Tongue (tissue), 2 donors: ENCODE data around the gene FUT8. TPM values are rescaled to one million over a fixed set of nuclear protein-coding genes. Genes with fewer than 3 reads are reported as not detected.
A peak's percentile ranks its signal among the peaks of the same experiment; 100 is the strongest.

Experiments
- DNase-seq: peaks from one replicate; pipeline ENCODE4 v3.0.0-alpha.2; 2015
- total RNA-seq: library from RNA; depleted of rRNA; stranded (reverse); fragments of >200 nt; gene quantifications from one replicate; pipeline ENCODE4 v1.2.3, GENCODE V29; 2014

Gene FUT8
- 45.1 TPM for total RNA-seq

- peak; percentile 97 for DNase-seq
These were observed at the start of gene FUT8 for GRCh38 chr14:65412032-65412846. FUT8 (plus strand) TSS chr14:65412730; CDS start chr14:65561564, 148,834 bp downstream.

- DNase-seq: no peak
These were observed 45.5 kb upstream of the FUT8 start for GRCh38 chr14:65366802-65367565.

- no peak for DNase-seq
These were observed 43.0 kb upstream of the FUT8 start for GRCh38 chr14:65369560-65369959.

DNA sequence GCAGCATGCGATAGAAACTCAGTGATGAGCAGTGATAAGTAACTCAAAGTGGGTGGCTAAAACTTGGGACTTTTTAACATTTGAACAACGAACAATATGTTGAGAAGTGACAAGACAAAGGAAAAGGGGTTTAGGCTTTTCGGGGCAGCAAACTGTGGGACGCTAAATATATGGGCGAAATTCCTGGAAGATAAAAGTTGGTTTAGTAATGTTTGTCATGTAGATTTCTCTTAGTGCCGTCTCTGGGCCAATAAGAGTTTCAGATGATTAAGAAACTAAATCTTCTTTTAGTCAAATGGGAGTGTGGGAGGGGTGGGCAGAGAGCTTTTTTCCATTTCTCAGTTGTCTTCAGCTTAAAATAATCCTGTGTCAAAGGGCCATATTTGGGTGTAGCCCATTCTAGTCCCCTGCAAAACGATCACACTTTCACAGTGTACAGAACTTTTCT is 41.7 kb upstream of the FUT8 start:
- DNase-seq: no peak

DNA sequence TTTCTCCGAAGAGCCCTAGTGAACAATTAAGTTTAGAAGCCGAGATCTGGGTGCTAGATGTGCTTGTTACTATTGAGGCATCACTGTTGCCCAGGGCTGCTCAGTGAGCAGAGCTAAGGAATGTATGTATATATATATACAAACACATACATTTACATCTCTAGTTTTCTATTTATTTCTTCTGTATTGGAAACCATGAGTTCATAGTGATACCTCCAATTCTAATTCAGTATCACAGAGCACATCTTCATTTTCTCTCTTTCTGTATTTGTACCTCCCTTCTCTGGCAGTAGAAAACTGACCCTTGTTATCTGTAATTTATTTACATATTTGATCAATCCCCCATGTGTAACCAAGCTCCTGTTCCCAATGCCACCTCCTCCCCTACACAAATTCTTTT is 40.7 kb upstream of the FUT8 start:
- no peak for DNase-seq

DNA sequence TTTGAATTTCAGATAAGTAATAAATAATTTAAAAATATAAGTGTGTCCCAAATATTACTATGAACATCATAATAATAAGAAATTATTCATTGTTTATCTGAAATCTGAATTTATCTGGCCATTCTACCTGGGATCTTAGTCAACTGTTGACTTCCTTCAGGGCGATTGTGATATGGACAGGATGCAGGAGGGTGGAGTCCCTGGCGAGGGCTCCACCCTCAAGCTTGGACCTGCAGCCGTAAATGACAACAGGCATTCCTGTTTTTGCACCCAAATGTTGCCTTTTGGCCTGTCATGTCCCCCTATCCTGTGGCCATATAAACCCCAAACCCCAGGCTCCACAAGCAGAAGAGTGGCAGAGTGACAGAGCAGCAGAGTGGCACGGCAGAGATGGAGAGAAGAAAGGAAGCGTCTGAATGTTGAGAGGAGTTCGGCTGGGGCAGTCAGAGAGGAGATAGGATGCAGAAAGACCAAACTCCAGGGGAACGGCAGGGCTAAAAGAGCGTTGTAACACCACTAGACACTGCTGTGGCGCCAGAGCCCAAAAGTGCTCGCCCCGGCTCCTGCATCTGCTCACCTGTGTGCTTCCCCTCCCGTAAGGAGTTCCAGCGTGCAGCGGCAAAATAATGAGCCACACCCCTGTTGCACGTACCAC is 39.4 kb upstream of the FUT8 start:
- DNase-seq: no peak

GRCh38 chr14:65373671-65374039 is 38.9 kb upstream of the FUT8 start:
- DNase-seq: peak; percentile 58

- DNase-seq: no peak
These were observed 35.0 kb upstream of the FUT8 start for GRCh38 chr14:65377576-65377975.

DNA sequence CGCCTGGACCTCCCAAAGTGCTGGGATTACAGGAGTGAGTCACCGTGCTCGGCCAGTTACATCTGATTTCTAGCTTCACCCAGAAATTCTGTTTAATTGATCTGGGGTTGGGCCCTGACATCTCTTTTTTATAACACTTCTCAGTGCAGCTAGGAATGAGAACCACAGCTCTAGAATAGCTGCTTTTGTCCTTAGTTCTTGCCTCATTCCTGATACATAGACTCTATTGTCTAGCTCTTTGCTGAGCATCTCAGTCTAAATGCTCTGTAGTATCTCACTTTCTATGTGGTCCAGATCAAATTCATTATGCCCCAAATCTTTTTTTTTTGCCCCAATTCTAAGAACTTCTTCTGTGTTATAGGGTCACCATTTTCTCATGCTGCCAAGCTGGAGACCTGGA is 29.9 kb upstream of the FUT8 start:
- DNase-seq: no peak

DNA sequence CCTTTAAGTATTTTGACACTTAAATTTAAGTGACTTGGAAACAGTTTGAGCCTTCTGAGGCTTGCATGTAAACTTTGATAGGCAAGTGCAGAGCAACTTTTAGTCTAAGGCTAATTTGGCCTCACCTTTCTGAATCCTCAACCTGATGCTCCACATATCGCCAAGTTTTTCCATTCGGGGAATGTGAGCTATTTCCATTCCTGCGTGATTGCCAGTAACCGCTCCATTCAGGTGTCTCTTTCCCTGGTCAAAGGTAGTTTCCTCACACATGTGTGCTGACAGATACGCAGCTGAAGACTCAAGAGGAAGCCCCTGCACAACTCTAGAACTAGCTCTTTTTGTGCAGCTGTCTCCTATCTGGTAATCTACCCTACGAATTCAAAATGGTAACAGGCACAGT is 25.4 kb upstream of the FUT8 start:
- no peak for DNase-seq

DNA sequence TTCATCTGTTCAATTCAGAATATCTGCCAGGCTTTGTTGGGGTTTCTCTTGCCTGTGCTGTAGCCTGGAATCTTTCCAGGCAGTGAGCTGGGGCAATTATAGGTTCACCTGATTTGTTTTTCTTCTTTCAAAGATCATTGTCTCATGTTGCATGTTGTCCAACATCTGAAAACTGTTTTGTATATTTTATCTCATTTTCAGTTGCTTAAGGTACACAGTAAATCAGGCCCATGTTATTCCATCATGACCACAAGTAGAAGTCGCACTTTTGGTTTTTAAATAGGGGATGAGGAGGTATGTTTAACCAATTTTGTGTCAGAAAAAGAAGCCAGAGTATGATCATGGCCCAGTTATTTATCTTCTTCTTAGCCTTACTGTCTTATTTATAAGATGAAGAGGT is 24.9 kb upstream of the FUT8 start:
- DNase-seq: no peak

DNA sequence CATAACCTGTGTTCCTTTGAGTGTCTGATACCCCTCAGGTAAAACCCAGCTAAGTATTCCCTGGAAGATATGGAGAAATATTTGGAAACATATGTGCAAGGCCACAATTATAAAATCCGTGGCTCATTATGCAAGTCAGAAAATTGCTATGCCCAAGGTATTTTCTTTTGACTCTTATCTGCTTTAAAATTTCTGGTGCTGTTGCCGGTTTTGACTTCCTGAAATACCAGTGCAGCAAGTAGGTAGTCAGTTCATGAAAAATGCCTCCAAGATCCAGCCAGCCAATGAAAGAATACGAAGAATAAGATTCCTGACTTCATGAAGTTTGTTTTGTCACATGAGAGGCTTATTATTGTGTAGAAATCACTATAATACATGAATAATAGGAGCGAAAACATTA is 20.2 kb upstream of the FUT8 start:
- no peak for DNase-seq

- no peak for DNase-seq
These were observed 16.2 kb upstream of the FUT8 start for GRCh38 chr14:65396082-65396910.

GRCh38 chr14:65403231-65403630 is 9.3 kb upstream of the FUT8 start:
- DNase-seq: no peak

- DNase-seq: no peak
These were observed 4.4 kb upstream of the FUT8 start for GRCh38 chr14:65408113-65408512.

DNA sequence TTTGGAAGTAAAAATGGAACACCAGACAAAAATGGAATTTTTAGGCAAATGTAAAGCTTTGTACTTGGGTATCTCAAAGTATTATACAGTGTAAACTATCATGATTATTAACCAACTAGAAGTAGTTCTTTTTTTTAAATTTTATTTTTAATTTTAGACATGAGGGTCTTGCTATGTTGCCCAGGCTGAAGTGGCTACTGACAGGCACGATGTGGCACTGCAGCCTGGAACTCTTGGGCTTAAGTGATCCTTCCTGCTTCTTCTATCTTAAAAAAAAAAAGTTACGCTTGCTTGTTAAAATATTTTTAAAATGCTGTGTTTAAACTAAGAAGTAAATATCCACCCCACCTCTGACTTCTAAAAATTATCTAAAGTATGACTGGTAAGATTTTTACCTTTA is 1.9 kb upstream of the FUT8 start:
- DNase-seq: no peak

DNA sequence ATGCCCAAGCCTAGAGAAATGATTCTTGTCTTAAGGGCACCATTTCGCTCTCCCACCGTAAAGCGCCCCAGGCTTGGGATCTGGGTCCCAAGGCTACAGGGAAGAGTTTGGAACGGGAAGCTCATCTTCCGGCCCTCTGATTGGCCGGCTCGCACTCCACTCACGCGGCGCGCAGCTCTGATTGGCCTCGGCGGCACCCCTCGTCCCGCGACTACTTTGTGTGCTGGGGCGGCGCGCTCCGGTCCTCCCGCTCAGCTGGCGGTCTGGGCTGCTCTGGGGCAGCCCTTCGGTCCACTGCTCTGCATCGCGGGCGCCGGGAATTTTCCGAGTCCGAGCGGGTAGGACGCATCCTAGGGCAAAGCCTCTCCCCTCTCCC is 886 bp upstream of the FUT8 start:
- peak; percentile 97 for DNase-seq

DNA sequence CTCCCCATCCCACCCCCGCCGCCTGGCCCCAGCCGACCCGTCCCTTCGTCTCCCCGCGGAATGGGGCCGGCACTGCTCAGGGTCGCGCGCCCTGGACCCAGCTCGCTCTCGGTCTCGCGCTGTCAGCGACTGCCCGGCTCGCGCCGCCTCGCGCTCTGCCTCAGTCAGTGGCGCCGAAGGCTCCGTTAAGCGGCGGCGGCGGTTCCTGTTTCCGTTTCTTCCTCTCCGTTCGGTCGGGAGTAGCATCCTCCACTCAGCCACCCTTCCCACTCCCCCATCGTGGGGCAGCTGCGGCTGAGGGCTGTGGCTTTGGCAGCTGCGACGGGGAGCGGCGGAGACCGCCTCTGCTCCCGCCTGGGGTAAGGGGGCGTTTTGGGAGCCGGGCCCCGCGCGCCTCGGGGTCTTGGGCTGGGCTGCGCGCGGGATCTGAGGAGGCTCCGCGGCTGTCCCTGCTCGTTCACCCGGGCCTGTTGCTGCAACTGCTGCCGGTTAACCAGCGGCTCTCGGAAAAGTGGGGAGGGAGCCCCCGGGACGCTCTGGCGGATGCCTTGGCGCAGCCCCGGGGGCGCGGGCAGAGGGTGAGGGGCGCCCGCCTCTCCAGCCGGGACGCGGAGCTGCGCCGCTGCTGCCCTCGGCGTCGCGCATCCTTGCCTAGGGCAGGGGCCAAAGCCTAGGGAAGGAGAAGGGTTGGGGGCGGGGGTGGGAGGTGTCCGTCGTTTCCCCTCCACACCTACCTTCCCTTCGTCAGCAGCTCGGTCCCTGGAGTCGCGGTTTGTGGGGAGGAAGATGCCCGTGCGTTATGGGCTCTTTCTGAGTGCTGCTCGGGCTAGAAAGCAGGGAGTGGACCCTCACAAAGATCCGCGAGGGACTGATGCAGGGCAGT is 567 bp downstream of the FUT8 start:
- DNase-seq: peak; percentile 36

- DNase-seq: no peak
These were observed 1.2 kb downstream of the FUT8 start for GRCh38 chr14:65413739-65414045.

GRCh38 chr14:65414961-65415589 is 2.5 kb downstream of the FUT8 start:
- peak; percentile 67 for DNase-seq

DNA sequence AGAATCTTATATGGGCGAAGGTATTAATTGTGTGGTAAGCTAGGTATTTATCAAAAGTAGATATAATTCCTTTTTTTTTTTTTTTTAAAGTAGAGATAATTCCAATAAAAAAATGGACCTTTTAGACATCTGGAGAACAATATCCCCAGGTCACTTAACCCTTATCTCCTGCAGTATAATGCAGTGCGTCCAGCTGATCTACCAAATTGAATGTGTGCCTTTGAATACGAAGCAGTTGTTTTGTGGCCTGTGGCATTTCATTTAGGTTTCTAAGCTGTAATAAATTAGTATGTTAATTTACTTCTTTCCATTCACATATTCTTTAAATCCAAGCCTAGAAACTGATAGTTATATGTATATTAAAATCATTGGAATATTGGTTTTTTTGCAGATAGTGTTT is 3.1 kb downstream of the FUT8 start:
- no peak for DNase-seq
